GM21515 (cell line): ENCODE measurements around the gene CYP46A1.
"Not testable (repeated sequence)": the region's sequence is repeated elsewhere in the genome, so short reads cannot be mapped to it uniquely, and the experiment has no call there.

ENCODE experiments used
- ATAC-seq: cut with Tn5 transposase; IDR thresholded peaks from one replicate; pipeline ENCODE4 v1.9.1; 2021; ENCODE audit not compliant: unreplicated experiment

CYP46A1 gene

GRCh38 chr14:99754141-99755067, 70.3 kb downstream of the CYP46A1 start:
- ATAC-seq: no peak

GRCh38 chr14:99755068-99755405, 70.9 kb downstream of the CYP46A1 start:
- ATAC-seq: no peak

- no peak for ATAC-seq
These were observed 71.8 kb downstream of the CYP46A1 start for GRCh38 chr14:99755629-99756603.

GRCh38 chr14:99756796-99757195, 72.7 kb downstream of the CYP46A1 start:
- ATAC-seq: no peak

- ATAC-seq: no peak
These were observed 73.4 kb downstream of the CYP46A1 start for GRCh38 chr14:99757331-99758070.

GRCh38 chr14:99758121-99758821, 74.2 kb downstream of the CYP46A1 start:
- ATAC-seq: no peak

- no peak for ATAC-seq
These were observed 74.9 kb downstream of the CYP46A1 start for GRCh38 chr14:99758872-99759545.

GRCh38 chr14:99759546-99759925, 75.4 kb downstream of the CYP46A1 start:
- ATAC-seq: no peak

GRCh38 chr14:99760817-99761216, 76.7 kb downstream of the CYP46A1 start:
- ATAC-seq: no peak

- ATAC-seq: not testable (repeated sequence)
These were observed 78.8 kb downstream of the CYP46A1 start for GRCh38 chr14:99762911-99763310.

- ATAC-seq: no peak
These were observed 79.6 kb downstream of the CYP46A1 start for GRCh38 chr14:99763527-99764221.

- ATAC-seq: no peak
These were observed 80.2 kb downstream of the CYP46A1 start for GRCh38 chr14:99764222-99764706.

- no peak for ATAC-seq
These were observed 84.3 kb downstream of the CYP46A1 start for GRCh38 chr14:99768381-99768780.

- no peak for ATAC-seq
These were observed 85.0 kb downstream of the CYP46A1 start for GRCh38 chr14:99769123-99769522.

GRCh38 chr14:99769799-99770198, 85.7 kb downstream of the CYP46A1 start:
- no peak for ATAC-seq

GRCh38 chr14:99772371-99773283, 88.5 kb downstream of the CYP46A1 start:
- no peak for ATAC-seq

GRCh38 chr14:99773521-99774497, 89.7 kb downstream of the CYP46A1 start:
- ATAC-seq: no peak
